ENCODE results near the gene CEP76. TPM values are rescaled to one million over a fixed set of nuclear protein-coding genes. Genes with fewer than 3 reads are reported as not detected.
A peak's percentile ranks its signal among the peaks of the same experiment; 100 is the strongest.

CEP76 gene
- total RNA-seq, 2 donors from 2014 or later: 5.2 to 8.3 TPM

DNA sequence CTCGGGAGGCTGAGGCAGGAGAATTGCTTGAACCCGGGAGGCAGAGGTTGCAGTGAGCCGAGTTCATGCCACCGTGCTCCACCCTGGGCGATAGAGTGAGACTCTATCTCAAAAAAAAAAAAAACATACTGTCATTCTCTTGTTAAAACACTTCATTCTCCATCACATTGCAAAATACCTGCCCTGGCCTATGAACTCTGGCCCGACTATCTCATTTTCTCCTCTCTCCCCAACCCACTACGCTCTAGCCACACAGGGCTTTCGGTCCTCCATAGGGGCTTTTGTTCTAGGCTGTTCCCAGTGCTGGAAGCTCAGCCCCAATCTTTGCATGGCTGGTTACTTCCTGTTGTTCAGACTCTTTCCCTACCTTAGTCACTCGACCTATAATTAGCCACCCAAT lies 10.3 kb downstream of the CEP76 start:
- no peak overlapping the region for H3K27ac ChIP-seq
- no peaks in the 10 kb centered on the region for H3K9me3 ChIP-seq
- H3K36me3 ChIP-seq: no peaks in the 10 kb centered on the region
- H3K4me3 ChIP-seq: no peak overlapping the region
- TF ChIP-seq, protein P1, sequence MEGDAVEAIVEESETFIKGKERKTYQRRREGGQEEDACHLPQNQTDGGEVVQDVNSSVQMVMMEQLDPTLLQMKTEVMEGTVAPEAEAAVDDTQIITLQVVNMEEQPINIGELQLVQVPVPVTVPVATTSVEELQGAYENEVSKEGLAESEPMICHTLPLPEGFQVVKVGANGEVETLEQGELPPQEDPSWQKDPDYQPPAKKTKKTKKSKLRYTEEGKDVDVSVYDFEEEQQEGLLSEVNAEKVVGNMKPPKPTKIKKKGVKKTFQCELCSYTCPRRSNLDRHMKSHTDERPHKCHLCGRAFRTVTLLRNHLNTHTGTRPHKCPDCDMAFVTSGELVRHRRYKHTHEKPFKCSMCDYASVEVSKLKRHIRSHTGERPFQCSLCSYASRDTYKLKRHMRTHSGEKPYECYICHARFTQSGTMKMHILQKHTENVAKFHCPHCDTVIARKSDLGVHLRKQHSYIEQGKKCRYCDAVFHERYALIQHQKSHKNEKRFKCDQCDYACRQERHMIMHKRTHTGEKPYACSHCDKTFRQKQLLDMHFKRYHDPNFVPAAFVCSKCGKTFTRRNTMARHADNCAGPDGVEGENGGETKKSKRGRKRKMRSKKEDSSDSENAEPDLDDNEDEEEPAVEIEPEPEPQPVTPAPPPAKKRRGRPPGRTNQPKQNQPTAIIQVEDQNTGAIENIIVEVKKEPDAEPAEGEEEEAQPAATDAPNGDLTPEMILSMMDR (IDR thresholded peaks at IDR 0.05): no peak
- no peaks in the 10 kb centered on the region for H3K27me3 ChIP-seq (replicated peaks; ENCODE audit: insufficient read depth)
- H3K4me1 ChIP-seq (ENCODE audit: control insufficient read depth in 1 of 2, low read depth in 2 of 2): no peaks in the 10 kb centered on the region
- ATAC-seq (ENCODE audit: insufficient number of reproducible peaks, low FRiP score, low read depth) (no peak), DNase-seq (ENCODE audit: low spot score) (no peak)

DNA sequence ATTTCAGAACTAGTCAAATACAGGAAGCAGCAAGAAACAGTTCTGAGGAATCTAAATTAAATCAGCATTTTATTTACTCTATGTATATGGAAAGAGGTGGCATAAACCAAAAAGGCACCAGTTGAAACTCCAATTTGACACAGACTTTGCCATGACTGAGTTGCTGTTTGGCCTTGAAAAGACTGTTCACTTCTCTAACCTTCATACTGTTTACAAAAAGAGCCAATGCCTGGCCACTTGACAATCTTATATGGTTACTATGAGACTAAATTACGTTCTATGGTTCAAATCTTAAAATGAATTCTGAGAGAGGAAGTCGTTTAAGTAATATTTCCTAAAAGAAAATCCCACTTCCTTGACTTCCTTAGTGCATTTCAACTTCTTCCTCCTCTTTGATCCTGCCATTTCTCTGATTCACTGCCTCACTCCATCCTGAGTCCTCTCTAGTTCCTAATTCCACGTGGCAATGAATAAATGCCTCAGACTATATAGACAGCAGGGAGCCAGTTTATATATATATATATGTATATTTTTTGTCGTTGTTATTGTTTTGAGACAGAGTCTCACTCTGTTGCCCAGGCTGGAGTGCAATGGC lies 13.2 kb downstream of the CEP76 start:
- DNase-seq (ENCODE audit: low spot score): no peak
- peaks cover 14% of the 10 kb centered on the region for H3K36me3 ChIP-seq
- no peak overlapping the region for H3K27ac ChIP-seq
- H3K4me1 ChIP-seq (ENCODE audit: control insufficient read depth in 1 of 2, low read depth in 2 of 2): no peaks in the 10 kb centered on the region
- no peak overlapping the region for H3K4me3 ChIP-seq
- no peak for ATAC-seq (ENCODE audit: insufficient number of reproducible peaks, low FRiP score, low read depth)
- TF ChIP-seq, protein P1 (IDR thresholded peaks at IDR 0.05): no peak
- H3K9me3 ChIP-seq: no peaks in the 10 kb centered on the region
- H3K27me3 ChIP-seq (replicated peaks; ENCODE audit: insufficient read depth): no peaks in the 10 kb centered on the region

DNA sequence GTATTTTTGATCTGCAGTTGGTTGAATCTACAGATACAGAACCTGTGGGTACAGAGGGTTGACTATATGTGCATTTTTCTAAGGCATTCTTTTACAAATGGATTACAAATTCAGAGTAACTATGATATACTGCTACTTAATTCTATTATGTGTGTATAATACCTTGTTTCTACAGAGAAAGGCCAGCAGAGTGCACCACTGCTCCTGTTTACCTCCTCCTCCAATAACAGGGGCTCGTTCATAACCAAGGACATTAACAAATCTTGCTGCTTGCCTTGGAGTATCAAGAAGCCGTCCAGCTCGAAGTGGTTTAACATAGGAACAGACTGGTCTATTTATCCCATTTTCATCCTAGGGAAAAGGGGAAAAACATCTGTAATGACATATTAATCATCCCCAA lies 16.4 kb downstream of the CEP76 start:
- Histone ChIP-seq H3K36me3 (peaks cover 14% of the 10 kb centered on the region), H3K27ac (no peak overlapping the region)
- ATAC-seq (ENCODE audit: insufficient number of reproducible peaks, low FRiP score, low read depth): no peak

DNA sequence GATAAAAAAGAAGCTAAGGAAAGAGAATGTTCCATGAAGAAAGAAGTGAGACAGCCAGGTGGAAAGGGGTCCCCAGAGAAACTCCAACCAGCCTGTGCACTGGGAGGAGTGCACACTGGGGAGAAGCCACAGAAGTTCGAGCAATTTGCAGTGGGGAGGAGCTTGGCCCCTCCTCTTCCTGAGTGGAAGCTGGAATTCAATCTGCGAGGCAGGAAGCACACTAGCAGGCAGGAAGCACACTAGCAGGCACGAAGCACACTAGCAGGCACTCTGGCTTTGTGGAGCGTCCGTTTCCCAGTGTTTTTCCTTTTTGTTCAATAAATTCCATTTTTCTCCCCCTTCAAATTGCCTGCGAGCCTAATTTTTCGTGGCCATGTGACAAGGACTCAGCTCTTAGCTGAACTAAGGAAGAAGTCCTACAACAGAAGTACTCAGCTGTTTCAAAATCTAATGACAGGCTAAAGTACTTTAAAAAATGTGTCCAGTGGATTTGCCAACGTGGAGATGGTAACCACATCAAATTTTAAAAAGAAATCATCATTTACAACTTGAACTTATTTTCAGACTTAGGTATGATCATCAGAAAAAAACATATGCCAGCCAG lies 23.2 kb downstream of the CEP76 start:
- Histone ChIP-seq H3K36me3 (peaks cover 8% of the 10 kb centered on the region), H3K27me3 (replicated peaks; ENCODE audit: insufficient read depth) (no peaks in the 10 kb centered on the region), H3K4me1 (ENCODE audit: control insufficient read depth in 1 of 2, low read depth in 2 of 2) (peaks cover 0 to 9% of the 10 kb centered on the region in 2 donors), H3K27ac (peak overlapping the region; percentile 66 to 87), H3K4me3 (peak overlapping the region; percentile 69), H3K9me3 (no peaks in the 10 kb centered on the region)
- DNase-seq (ENCODE audit: low spot score): no peak
- TF ChIP-seq, protein P1 (IDR thresholded peaks at IDR 0.05): no peak
- ATAC-seq (ENCODE audit: insufficient number of reproducible peaks, low FRiP score, low read depth): peak; percentile 57

More for the DNA sequence above, 16.4 kb downstream of the CEP76 start:
- no peaks in the 10 kb centered on the region for H3K27me3 ChIP-seq (replicated peaks; ENCODE audit: insufficient read depth)
- H3K4me1 ChIP-seq (ENCODE audit: control insufficient read depth in 1 of 2, low read depth in 2 of 2): no peaks in the 10 kb centered on the region
- no peak for DNase-seq (ENCODE audit: low spot score)
- H3K4me3 ChIP-seq: no peak overlapping the region
- TF ChIP-seq, protein P1 (IDR thresholded peaks at IDR 0.05): no peak
- H3K9me3 ChIP-seq: no peaks in the 10 kb centered on the region

DNA sequence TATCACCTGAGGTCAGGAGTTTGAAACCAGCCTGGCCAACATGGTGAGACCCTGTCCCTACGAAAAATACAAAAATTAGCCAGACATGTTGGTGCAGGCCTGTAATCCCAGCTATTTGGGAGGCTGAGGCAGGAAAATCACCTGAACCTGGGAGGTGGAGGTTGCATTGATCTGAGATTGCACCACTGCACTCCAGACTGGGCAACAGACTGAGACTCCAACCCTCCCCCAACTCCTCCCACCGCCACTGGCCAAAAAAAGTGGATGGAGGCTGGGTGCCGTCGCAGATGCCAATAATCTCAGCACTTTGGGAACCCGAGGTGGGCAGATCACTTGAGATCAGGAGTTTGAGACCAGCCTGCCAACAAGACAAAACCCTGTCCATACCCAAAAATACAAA lies 34.5 kb downstream of the CEP76 start:
- Histone ChIP-seq H3K27me3 (replicated peaks; ENCODE audit: insufficient read depth) (no peaks in the 10 kb centered on the region), H3K4me3 (no peak overlapping the region), H3K4me1 (ENCODE audit: control insufficient read depth in 1 of 2, low read depth in 2 of 2) (no peaks in the 10 kb centered on the region), H3K27ac (no peak overlapping the region), H3K36me3 (peaks cover 3% of the 10 kb centered on the region), H3K9me3 (no peaks in the 10 kb centered on the region)
- DNase-seq (ENCODE audit: low spot score) (no peak), ATAC-seq (ENCODE audit: insufficient number of reproducible peaks, low FRiP score, low read depth) (no peak)
- TF ChIP-seq, protein P1 (IDR thresholded peaks at IDR 0.05): no peak
